OCI-LY3 (cell line): Measurements from ENCODE around the gene MAP3K12.

Experiments used
- EZH2phosphoT487 ChIP-seq: fragments of 200-600 bp; shearing (Covaris generic); IDR thresholded peaks from 2 replicates; pipeline ENCODE4 v1.6.1; 2018; ENCODE audit warnings: antibody characterized with exemption, mixed run types, low read depth
- TF ChIP-seq, protein P1 (sequence below): fragments of 200-600, 300-600 bp; sonication (generic); IDR thresholded peaks from 2 replicates; pipeline ENCODE4 v1.5.1; 2014; ENCODE audit warnings: antibody characterized with exemption, low read length, low read depth

DNA sequence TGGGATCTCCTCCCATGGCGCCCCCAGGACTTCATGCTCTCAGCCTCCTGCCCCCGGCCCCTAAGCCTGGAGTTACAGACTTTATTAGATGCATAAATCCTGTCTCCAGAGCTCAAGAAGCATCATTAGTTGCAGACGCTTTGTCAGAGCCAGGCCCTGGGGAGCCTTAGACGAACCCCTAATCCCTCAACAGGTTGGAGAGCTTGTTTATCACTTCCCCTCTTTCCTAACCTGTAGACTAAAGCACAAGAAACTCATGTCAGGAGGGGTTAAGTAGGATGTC is 8.3 kb upstream of the MAP3K12 start:
- TF ChIP-seq, protein P1, sequence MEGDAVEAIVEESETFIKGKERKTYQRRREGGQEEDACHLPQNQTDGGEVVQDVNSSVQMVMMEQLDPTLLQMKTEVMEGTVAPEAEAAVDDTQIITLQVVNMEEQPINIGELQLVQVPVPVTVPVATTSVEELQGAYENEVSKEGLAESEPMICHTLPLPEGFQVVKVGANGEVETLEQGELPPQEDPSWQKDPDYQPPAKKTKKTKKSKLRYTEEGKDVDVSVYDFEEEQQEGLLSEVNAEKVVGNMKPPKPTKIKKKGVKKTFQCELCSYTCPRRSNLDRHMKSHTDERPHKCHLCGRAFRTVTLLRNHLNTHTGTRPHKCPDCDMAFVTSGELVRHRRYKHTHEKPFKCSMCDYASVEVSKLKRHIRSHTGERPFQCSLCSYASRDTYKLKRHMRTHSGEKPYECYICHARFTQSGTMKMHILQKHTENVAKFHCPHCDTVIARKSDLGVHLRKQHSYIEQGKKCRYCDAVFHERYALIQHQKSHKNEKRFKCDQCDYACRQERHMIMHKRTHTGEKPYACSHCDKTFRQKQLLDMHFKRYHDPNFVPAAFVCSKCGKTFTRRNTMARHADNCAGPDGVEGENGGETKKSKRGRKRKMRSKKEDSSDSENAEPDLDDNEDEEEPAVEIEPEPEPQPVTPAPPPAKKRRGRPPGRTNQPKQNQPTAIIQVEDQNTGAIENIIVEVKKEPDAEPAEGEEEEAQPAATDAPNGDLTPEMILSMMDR, result no peak
- no peak for TF ChIP-seq EZH2phosphoT487
